Left lobe of liver (tissue), 2 donors: Measurements from ENCODE around the gene TGFBR1. TPM values are rescaled to one million over a fixed set of nuclear protein-coding genes. Genes with fewer than 3 reads are reported as not detected.

Experiments used
- ATAC-seq: fragments of 200-7000 bp; cut with Tn5 transposase; one replicate; pipeline ENCODE4 v1.9.1; 2020; ENCODE audit warnings: mild to moderate bottlenecking, moderate library complexity
- DNase-seq: peaks from one replicate; pipeline ENCODE4 v3.0.0-alpha.2; 2020; ENCODE audit warnings: low spot score
- total RNA-seq: library from RNA; stranded (reverse); gene quantifications from one replicate; pipeline ENCODE4 v1.2.1, GENCODE V29; 2021
- donor health status: DM: no; HTN: no; CAD: no; lungs with moderate emphysema.
- donor health status: DM: no; HTN: yes; CAD: no.

The TGFBR1 gene
- total RNA-seq, 1 donor from 2014 or later = 13.5 TPM

DNA sequence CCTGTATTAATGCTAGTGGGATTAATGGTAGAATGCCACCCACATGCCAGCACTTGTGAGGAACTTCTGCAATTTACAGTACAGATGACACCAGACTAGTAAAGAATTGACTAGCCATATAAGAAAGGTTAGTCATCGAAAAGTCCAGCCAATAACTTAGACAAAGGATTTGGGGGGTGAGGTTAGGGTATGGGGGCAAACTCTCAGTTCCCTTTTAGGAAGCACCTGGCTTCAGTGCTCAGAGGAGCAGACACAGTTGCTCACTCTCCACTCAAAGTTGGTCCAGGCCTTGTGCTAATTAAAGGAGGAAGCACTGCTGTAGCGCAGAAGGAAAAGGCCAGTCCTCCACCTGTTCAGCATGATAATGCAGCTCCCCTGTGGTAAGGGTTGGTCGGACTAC lies 25.2 kb downstream of the TGFBR1 start:
- ATAC-seq = no peak
- no peak for DNase-seq

DNA sequence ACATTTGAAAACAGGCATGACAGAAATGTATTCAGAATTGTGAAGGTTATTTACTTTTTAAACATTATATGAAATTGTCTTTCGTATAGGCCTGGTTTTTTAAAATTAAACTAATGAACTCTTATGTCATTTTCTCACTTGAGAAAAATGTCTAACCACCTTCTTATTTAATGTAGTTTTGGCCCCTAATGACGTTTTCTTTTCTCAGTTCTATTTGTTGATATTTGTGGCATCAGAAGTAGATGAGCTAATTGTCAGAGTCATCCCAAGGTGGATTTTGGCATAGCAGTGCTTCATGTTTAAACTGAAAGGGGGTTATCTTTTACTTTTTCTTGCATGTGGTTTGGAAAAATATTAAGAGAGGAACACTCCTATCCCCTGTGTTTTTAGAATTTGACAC lies 28.2 kb downstream of the TGFBR1 start:
- no peak for ATAC-seq

DNA sequence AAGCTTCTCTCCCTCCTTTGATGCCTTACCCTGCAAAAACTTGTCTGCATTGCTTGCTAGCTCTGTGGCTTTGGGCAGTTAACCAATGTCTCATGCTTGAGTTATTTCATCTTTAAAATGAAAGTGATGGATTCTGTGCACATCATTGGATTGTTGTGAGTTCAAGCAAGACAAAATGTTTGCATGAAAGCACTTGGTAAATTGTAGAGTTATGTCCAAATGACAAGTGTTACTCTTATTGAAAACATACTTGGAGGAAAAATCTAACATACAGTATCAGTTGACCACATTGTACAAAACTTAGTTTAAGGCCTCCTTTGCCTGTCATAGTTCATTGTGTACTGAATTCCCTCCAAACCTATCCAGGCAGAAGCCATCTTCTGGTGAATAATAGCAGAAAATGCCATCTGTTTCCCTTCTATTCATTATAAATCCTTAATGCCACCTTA lies 30.0 kb downstream of the TGFBR1 start:
- ATAC-seq (no peak), DNase-seq (no peak)

More for the DNA sequence above, 28.2 kb downstream of the TGFBR1 start:
- DNase-seq = no peak

DNA sequence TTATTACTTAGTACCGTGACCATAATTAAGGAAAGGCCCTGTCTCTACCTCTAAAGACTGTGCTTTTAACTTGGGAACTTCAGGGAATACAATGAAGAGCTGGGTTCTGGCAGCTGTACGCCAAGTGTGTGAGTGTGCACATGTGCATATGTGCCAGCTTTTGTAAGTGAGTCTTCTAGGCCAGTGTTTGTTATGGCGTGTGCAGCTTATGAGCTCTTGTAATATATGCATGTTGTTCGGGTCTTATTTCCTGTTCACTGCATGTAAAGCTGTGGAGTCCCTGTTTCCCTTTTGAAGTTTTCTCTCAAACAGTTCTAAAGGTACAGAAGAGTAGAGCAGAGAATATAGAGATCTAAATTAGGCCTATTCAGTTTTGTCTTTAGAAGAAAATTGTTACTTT lies 30.5 kb downstream of the TGFBR1 start:
- DNase-seq (no peak), ATAC-seq (no peak)

DNA sequence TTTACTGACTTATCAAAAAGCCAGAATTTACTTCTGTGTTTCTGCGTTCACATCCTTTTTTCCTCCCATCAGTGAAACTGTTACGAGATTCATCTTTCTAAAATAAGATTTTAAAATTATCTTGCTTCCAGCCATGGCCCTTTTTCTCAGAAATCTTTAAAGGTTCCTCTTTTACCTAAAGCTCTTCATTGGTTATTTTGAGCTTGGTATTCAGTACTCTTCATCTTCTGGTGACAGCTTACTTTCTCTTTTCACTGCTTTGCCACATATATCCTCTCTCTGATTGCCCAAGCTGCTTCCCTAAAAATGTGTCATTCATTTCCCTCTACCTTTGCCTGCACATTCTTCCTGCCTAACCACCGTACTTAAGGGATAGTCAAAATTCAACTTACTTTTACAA lies 32.3 kb downstream of the TGFBR1 start:
- ATAC-seq = no peak
- no peak for DNase-seq

DNA sequence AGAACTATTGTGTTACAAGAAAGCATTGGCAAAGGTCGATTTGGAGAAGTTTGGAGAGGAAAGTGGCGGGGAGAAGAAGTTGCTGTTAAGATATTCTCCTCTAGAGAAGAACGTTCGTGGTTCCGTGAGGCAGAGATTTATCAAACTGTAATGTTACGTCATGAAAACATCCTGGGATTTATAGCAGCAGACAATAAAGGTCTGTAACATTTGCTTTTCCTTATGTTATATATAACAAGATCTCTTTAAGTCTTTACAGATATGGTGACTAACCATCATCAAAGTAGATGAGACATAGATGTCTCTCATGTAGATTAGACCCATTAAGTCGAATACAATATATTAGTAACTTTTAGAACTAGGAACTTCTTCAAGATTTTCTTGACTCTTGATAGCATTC lies 33.0 kb downstream of the TGFBR1 start:
- ATAC-seq = no peak
- no peak for DNase-seq

DNA sequence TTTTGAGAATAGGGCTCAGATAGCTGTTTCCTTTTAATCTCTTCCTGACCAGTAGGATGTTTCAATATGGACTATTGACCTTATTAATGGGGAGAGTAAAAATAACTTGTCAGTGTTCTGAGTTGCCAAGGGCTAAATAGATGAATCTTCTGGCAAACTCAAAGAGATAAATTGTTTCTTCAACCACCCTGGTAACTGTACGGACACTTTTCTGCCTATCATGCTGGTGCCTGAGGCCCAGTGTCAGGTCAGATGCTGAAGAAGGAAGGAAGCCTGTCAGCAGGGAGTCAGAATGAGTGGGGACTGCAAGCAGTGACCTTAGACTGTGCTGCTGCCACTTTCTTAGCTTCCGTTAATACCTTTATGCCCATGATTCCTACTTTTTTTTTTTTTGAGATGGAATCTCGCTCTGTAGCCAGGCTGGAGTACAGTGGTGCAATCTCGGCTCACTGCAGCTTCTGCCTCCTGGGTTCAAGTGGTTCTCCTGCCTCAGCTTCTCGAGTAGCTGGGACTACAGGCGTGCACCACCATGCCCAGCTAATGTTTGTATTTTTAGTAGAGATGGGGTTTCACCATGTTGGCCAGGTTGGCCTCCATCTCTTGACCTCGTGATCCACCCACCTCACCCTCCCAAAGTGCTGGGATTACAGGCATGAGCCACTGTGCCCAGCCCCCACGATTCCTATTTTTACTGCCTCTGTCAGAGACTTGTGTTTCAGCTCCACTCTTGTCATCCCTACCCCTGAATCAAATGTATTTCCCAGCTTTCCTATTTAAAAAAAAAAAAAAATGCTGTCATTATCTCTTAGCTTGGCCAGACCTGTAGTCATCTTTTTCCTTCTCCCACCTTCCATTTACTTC lies 33.7 kb downstream of the TGFBR1 start:
- ATAC-seq (no peak), DNase-seq (no peak)

DNA sequence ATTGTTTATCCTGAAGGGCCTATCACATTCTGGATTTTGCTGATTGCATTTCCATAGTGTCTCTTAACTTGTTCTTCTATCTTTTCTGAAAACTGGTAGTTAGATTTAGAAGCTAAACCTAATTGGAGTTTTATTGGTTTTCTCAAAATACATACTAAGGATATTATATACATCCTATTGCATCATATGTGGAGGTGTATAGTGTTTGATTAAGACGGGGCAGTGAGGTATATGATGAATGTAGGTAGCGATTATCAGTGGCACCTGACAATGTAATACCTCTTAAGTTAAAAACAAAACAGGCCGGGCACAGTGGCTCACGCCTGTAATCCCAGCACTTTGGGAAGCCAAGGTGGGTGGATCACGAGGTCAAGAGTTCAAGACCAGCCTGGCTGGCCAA lies 35.0 kb downstream of the TGFBR1 start:
- ATAC-seq (no peak), DNase-seq (no peak)

DNA sequence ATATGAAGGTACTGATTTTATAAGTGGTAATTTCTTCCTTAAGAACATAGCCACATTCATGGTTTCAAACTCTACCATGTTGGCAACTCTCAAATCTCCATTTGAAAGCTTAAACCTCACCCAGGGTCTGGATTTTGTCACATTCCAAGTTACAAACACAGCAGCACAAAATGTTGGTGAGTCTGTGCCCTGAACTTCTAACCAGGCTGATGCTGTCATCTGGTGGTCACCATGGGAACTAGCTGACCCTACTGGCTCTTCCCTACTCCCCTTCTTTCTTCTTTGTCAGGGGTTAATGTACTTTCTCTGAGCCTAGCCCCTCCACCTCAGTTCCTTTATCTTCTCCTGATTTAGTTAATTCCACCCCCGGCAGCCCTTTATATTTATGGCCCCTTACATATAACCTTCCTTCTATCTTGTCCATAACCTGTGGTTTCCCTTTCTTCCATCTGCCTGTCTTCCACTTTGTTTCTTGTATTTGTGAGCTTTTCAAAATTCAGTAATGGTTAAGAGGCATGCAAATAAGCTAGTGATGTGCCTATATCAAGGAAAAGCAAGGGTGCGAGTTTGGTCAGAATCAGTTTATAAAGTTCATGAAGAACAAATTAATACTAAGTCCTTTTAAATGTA lies 35.9 kb downstream of the TGFBR1 start:
- no peak for DNase-seq
- ATAC-seq = peak; percentile 81

DNA sequence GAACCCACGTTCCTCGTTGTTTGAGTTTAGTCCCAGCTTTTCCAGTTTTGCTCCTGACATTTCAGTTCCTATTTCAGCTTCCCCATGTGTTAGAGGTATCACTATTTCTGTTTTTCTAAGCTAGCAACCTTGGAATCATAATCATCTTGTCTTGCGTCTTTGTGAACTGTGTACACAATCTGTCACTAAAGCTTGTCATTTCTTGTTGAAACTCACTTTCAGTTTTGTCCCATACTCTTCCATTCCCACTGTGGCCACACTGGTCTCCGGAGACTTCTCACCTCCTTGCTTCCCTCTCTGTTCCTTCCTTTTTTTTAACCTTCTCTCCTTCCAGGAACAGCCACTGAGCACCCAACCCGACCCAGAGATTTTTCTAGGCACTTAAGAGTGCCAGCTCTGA lies 36.9 kb downstream of the TGFBR1 start:
- ATAC-seq = no peak
- DNase-seq = no peak

DNA sequence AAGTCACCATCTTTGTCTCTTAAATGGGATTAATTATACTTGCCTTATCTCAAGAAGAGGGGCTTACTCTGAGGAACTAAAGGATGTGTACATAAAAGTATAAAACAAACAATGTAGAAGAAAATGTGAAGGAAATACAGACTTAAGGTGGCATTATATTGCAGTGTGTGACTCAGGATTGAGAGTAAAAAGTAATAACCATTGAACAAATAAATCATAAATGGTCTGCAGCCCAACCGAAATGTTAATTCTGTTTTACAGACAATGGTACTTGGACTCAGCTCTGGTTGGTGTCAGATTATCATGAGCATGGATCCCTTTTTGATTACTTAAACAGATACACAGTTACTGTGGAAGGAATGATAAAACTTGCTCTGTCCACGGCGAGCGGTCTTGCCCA lies 37.4 kb downstream of the TGFBR1 start:
- DNase-seq (no peak), ATAC-seq (no peak)

DNA sequence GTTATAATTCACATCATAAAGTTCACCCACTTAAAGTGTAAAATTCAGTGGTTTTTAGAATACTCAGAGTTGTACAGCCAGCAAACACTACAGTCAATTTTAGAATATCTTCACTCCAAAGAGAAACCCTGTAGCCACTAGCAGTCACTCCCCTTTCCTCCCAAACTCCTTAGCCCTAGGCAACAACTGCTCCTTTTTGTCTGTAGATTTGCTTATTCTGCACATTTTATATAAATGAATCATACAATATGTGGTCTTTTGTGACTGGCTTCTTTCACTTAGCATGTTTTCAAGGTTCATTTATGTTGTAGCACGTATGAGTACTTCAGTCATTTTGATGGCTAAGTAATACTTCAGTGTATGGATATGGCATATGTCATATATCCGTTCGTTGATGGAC lies 38.7 kb downstream of the TGFBR1 start:
- ATAC-seq (no peak), DNase-seq (no peak)

DNA sequence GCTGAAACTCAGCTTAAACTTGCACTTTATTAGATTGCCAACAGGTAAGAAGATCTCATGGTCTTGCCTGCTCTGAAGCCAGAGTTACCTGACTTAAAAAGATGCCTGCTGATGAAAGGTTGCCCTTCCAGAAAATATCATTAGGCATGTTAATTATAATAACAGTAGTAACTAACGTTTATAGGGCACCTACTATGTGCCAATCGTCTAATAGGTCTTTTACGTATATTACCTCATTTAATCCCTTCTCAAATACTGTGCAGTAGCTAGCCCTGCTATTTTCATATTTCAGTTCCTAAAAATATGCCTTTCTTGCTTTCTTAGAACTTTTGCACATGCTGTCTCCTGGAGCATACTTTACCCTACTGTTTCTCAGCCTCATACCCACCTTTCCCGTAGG lies 40.1 kb downstream of the TGFBR1 start:
- ATAC-seq (no peak), DNase-seq (no peak)

DNA sequence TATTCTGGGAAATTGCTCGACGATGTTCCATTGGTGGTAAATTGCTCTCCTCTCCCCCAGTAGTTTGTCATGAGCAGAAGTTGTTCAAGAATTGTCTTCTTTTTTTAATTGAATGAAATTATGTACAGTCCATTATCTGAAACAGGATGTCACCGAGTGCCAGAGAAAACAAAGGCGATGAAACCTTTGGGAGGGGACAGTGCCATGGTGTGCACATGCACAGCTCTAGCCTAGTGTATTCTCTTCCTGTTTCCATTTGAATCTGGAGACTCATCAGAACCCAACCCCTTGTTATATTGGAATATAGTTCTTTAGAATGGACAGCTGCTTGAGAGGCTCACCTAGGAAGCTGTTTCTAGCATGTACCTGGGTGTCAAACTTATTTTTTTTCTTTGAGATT lies 41.7 kb downstream of the TGFBR1 start:
- ATAC-seq (no peak), DNase-seq (no peak)

DNA sequence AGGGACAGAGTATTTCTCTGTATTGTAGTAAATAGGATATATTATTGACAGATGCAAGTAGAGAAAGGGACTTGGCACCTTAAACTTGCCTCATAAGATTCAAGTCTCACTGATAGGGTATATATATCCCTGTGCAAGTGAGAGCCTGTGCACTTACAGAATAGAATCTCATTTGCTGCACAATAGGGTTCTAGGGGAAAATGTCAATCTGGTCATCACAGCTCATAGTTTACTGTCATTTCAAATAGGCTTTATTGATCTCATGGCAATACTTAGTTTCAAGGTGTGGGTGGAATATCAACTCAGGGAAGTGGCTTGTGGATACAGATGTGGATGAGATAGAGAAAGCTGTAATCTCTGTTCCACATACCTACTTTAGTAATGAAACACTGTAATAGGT lies 42.3 kb downstream of the TGFBR1 start:
- no peak for DNase-seq
- no peak for ATAC-seq

DNA sequence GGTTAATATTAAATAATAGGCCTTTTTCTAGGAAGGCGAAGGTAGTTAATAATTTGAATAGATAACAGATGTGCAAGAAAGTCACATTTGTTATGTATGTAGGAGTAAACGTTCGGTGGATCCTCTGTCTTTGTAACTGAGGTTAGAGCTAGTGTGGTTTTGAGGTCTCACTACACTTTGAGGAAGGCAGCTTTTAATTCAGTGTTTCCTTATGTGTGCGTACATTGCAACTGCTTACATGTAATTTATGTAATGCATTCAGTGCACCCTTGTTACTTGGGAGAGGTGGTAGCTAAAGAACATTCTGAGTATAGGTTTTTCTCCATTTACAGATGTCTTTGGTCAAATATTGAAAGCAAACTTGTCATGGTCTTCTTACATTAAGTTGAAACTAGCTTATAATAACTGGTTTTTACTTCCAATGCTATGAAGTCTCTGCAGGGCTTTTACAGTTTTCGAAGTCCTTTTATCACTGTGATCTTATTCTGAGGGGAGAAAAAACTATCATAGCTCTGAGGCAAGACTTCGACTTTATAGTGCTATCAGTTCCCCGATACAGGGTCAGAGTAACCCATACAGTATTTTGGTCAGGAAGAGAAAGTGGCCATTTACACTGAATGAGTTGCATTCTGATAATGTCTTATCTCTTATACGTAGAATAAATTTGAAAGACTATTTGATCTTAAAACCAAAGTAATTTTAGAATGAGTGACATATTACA lies 45.7 kb downstream of the TGFBR1 start:
- no peak for DNase-seq
- no peak for ATAC-seq

DNA sequence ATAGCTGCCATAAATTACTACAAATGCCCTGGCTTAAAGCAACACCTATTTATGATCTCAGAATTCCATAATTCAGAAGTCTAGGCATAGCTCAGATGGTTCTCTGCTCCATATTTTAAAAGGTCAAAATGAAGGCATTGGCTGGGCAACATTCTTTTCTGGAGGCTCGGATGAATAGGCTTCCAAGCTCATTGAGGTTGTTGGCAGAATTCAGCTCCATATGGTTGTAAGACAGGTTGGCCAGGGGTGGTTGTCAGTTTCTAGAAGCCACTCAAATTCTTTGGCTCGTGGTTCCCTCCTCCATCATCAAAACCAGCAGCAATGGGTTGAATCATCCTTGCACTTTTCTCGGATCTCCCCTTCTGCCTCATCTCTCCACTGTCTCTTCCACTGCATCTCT lies 49.4 kb downstream of the TGFBR1 start:
- ATAC-seq (no peak), DNase-seq (no peak)

DNA sequence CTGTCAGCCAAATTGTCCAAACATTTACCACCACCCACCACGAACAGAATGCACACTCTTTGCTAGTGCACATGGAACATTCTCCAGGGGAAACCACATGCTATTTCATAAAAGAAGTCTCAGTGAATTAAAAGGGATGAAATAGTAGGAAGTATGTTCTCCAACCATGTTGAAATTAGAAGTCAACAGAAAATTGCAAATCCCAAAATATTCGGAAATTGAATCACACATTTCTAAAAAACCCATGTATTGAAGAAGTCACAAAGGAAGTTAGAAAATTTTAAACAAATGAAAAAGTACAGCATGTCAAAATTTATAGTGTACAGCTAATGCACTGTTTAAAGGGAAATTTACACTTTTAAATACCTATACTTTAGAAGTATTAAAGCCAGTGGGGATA lies 50.8 kb downstream of the TGFBR1 start:
- ATAC-seq = no peak
- DNase-seq = no peak

DNA sequence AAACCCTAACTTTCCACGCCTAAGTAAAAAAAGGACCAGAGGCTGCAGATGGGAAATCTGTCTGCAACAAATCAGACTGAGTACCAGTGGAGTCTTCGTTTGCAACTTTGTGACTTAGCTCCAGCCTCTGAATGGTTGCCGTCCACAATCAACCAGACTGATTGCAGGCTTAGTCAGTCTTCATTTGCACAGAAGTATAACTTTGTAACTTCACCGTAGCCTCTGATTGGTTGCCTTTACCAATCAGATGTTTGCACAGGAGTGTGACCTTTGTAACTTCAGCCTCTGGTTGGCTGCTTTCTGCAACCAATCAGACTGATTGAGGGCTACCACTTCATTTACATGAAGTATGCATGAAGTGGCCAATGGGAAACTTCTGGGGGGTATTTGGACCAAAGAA lies 53.7 kb downstream of the TGFBR1 start:
- ATAC-seq = peak; percentile 14

DNA sequence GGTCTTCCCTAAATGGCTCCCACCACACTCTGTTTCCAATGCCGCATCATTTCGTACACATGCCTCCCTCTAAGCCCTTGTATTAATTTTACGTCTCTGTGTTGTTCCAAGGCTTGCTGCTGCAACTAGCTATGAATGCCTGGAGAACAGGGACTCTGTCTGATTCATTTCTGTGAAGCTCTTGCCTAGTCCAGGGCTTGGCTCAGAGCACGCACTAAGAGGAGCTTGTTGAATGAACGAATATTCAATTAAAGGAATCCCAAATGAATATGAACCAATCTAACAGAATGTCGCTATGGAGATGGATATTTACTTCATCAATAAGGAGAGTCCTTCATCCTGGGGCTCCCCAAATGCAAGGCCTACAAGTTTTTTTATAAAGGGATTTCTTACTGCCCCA lies 55.3 kb downstream of the TGFBR1 start:
- ATAC-seq (no peak), DNase-seq (no peak)

More for the DNA sequence above, 53.7 kb downstream of the TGFBR1 start:
- DNase-seq = no peak

DNA sequence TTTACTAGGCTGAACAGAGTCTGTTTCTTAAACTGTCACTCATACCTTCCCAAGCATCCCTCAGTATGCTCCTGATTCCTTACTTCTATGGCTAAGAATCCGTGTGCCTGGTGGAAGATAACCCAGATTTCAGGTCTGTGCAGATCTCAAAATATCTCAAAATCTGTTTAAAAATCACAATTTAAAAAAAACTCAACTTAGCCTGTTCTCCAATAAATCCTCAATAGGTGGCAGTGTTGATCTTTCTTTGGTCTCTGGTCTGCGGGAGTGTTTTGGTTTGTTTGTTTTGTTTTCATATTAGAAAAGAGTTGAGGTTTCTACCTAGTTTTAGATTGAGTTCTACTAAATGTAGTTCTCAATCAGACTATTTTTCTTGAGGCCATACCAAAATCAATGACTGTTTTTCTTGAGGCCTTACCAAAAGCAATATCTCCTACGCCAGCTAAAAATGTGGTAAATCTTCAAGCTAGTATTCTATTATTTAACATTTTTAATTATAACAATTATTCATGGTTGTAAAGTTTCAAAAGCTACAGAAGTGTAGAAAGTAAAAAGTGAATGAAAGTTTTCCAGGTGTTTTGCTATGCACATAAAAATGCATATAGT lies 57.9 kb downstream of the TGFBR1 start:
- DNase-seq (no peak), ATAC-seq (peak; percentile 75)
